ENCODE results near the gene KAT6B. TPM values are rescaled to one million over a fixed set of nuclear protein-coding genes. Genes with fewer than 3 reads are reported as not detected.
"Not testable (repeated sequence)": the region's sequence is repeated elsewhere in the genome, so short reads cannot be mapped to it uniquely, and the experiment has no call there.

Gene KAT6B
- total RNA-seq, 1 donor from 2014 or later, result 155 TPM

DNA sequence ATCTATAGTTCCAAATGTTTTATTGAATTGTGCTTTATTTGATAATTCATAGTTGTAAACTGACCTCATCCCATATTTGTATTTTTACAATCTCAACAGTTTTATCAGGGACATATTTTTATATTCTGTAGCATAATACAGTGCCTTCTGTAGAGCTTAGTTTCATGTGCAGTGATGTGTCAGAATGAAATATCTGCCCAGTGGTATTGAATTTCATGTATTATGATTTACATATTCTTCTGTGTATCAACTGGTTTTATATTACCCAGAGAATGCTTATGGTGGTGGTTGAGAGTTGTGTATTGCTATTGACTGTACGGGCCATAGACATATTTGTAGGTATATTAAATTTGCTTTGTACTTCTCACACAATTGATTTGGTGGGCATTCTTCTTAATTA is 89.9 kb downstream of the KAT6B start:
- DNase-seq (ENCODE audit: low spot score in 2 of 2, unreplicated experiment in 2 of 2), result no peak
- peaks cover 7% of the 10 kb centered on the region for H3K9me3 Mint-ChIP-seq
- TF ChIP-seq, protein P1, sequence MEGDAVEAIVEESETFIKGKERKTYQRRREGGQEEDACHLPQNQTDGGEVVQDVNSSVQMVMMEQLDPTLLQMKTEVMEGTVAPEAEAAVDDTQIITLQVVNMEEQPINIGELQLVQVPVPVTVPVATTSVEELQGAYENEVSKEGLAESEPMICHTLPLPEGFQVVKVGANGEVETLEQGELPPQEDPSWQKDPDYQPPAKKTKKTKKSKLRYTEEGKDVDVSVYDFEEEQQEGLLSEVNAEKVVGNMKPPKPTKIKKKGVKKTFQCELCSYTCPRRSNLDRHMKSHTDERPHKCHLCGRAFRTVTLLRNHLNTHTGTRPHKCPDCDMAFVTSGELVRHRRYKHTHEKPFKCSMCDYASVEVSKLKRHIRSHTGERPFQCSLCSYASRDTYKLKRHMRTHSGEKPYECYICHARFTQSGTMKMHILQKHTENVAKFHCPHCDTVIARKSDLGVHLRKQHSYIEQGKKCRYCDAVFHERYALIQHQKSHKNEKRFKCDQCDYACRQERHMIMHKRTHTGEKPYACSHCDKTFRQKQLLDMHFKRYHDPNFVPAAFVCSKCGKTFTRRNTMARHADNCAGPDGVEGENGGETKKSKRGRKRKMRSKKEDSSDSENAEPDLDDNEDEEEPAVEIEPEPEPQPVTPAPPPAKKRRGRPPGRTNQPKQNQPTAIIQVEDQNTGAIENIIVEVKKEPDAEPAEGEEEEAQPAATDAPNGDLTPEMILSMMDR (IDR thresholded peaks at IDR 0.05; ENCODE audit: unreplicated experiment), result no peak
- H3K36me3 Mint-ChIP-seq, result peaks cover 17% of the 10 kb centered on the region
- no peak overlapping the region for H3K4me3 Mint-ChIP-seq
- peaks cover 27% of the 10 kb centered on the region for H3K4me1 Mint-ChIP-seq
- H3K27me3 Mint-ChIP-seq (ENCODE audit: low read depth), result no peaks in the 10 kb centered on the region
- peak overlapping the region; percentile 18 for H3K27ac Mint-ChIP-seq

GRCh38 chr10:74917481-74918077 is 91.2 kb downstream of the KAT6B start:
- DNase-seq (ENCODE audit: low spot score in 2 of 2, unreplicated experiment in 2 of 2), result no peak
- no peak overlapping the region for H3K4me3 Mint-ChIP-seq
- H3K36me3 Mint-ChIP-seq, result peaks cover 17% of the 10 kb centered on the region
- TF ChIP-seq, protein P1 (IDR thresholded peaks at IDR 0.05; ENCODE audit: unreplicated experiment), result no peak
- H3K27ac Mint-ChIP-seq, result peak overlapping the region; percentile 85
- H3K4me1 Mint-ChIP-seq, result peaks cover 35% of the 10 kb centered on the region
- peaks cover 7% of the 10 kb centered on the region for H3K9me3 Mint-ChIP-seq
- H3K27me3 Mint-ChIP-seq (ENCODE audit: low read depth), result no peaks in the 10 kb centered on the region

DNA sequence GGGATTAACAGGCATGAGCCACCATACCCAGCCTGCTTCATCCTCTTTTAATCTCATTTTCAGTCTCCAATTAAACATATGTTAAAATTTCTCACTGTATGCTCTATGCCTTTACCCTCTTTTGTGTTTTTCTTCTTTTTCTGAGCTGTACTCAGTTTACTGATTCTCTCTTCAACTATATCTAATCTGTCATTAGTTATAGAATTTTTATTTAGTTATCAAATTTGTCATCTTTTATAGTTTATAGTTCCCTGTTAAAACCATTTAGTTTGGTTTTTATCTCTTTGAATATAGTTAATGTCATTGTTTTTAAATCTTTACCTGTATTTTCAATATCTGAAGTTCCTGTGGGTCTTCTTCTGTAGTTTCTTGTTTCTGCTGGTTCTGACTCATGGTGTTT is 93.3 kb downstream of the KAT6B start:
- H3K36me3 Mint-ChIP-seq, result peaks cover 17% of the 10 kb centered on the region
- DNase-seq (ENCODE audit: low spot score in 2 of 2, unreplicated experiment in 2 of 2), result no peak
- no peak overlapping the region for H3K27ac Mint-ChIP-seq

DNA sequence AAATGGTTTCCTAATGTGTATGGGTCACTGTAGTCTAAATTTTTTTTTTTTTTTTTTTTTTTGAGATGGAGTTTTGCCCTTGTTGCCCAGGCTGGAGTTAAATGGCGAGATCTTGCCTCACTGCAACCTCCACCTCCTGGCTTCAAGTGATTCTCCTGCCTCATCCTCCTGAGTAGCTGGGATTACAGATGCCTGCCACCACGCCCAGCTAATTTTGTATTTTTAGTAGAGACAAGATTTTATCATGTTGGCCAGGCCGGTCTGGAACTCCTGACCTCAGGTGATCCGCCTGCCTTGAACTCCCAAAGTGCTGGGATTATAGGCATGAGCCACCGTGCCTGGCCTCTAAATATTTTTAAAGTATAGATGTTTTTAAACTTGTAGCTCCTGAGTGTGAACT is 94.7 kb downstream of the KAT6B start:
- DNase-seq (ENCODE audit: low spot score in 2 of 2, unreplicated experiment in 2 of 2); H3K27me3 Mint-ChIP-seq (ENCODE audit: low read depth); H3K4me3 Mint-ChIP-seq; H3K9me3 Mint-ChIP-seq; H3K27ac Mint-ChIP-seq: not testable (repeated sequence)
- Mint-ChIP-seq H3K4me1 (peaks cover 53% of the 10 kb centered on the region), H3K36me3 (peaks cover 15% of the 10 kb centered on the region)

More for the DNA sequence above, 93.3 kb downstream of the KAT6B start:
- peaks cover 7% of the 10 kb centered on the region for H3K9me3 Mint-ChIP-seq
- H3K4me1 Mint-ChIP-seq, result peaks cover 50% of the 10 kb centered on the region
- TF ChIP-seq, protein P1 (IDR thresholded peaks at IDR 0.05; ENCODE audit: unreplicated experiment), result no peak
- H3K4me3 Mint-ChIP-seq, result no peak overlapping the region
- H3K27me3 Mint-ChIP-seq (ENCODE audit: low read depth), result no peaks in the 10 kb centered on the region

GRCh38 chr10:74921744-74922143 is 95.3 kb downstream of the KAT6B start:
- DNase-seq (ENCODE audit: low spot score in 2 of 2, unreplicated experiment in 2 of 2), result no peak
- TF ChIP-seq, protein P1 (IDR thresholded peaks at IDR 0.05; ENCODE audit: unreplicated experiment), result no peak
- peaks cover 53% of the 10 kb centered on the region for H3K4me1 Mint-ChIP-seq
- peak overlapping the region; percentile 82 for H3K27ac Mint-ChIP-seq
- peaks cover 15% of the 10 kb centered on the region for H3K36me3 Mint-ChIP-seq
- no peak overlapping the region for H3K4me3 Mint-ChIP-seq
- H3K27me3 Mint-ChIP-seq (ENCODE audit: low read depth), result no peaks in the 10 kb centered on the region
- peaks cover 7% of the 10 kb centered on the region for H3K9me3 Mint-ChIP-seq

GRCh38 chr10:74922921-74923320 is 96.5 kb downstream of the KAT6B start:
- no peak for DNase-seq (ENCODE audit: low spot score in 2 of 2, unreplicated experiment in 2 of 2)
- H3K36me3 Mint-ChIP-seq, result peaks cover 15% of the 10 kb centered on the region
- peaks cover 7% of the 10 kb centered on the region for H3K9me3 Mint-ChIP-seq
- peak overlapping the region; percentile 82 for H3K27ac Mint-ChIP-seq
- peaks cover 59% of the 10 kb centered on the region for H3K4me1 Mint-ChIP-seq
- no peaks in the 10 kb centered on the region for H3K27me3 Mint-ChIP-seq (ENCODE audit: low read depth)
- TF ChIP-seq, protein P1 (IDR thresholded peaks at IDR 0.05; ENCODE audit: unreplicated experiment), result no peak
- no peak overlapping the region for H3K4me3 Mint-ChIP-seq
